ENCODE measurements around the gene CCL25. TPM values are rescaled to one million over a fixed set of nuclear protein-coding genes. Genes with fewer than 3 reads are reported as not detected.
"Not testable (repeated sequence)": the region's sequence is repeated elsewhere in the genome, so short reads cannot be mapped to it uniquely, and the experiment has no call there.

The CCL25 gene
- total and polyA plus RNA-seq, 11 donors: not detected

- 34 to 43% (median 38%) methylated on average over 8 to 12 of the region's 12 CpGs for WGBS, 4 donors
- peaks cover 0 to 2% (median 0%) of the 10 kb centered on the region in 12 donors for H3K4me1 ChIP-seq
- peak in 3 of 5 donors; percentile 20 to 32 (median 25) for DNase-seq
- peak in 2 of 4 donors; percentile 28 to 37 for ATAC-seq
- H3K27ac ChIP-seq: no peak overlapping the region
- TF ChIP-seq, protein P1, sequence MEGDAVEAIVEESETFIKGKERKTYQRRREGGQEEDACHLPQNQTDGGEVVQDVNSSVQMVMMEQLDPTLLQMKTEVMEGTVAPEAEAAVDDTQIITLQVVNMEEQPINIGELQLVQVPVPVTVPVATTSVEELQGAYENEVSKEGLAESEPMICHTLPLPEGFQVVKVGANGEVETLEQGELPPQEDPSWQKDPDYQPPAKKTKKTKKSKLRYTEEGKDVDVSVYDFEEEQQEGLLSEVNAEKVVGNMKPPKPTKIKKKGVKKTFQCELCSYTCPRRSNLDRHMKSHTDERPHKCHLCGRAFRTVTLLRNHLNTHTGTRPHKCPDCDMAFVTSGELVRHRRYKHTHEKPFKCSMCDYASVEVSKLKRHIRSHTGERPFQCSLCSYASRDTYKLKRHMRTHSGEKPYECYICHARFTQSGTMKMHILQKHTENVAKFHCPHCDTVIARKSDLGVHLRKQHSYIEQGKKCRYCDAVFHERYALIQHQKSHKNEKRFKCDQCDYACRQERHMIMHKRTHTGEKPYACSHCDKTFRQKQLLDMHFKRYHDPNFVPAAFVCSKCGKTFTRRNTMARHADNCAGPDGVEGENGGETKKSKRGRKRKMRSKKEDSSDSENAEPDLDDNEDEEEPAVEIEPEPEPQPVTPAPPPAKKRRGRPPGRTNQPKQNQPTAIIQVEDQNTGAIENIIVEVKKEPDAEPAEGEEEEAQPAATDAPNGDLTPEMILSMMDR (IDR thresholded peaks at IDR 0.05): no peak
- TF ChIP-seq POLR2A (IDR thresholded peaks at IDR 0.05): no peak
- H3K4me3 ChIP-seq: no peak overlapping the region
- intact Hi-C loops (cut with DNase I): no loop called here
- no peaks in the 10 kb centered on the region for H3K9me3 ChIP-seq
- no peaks in the 10 kb centered on the region for H3K36me3 ChIP-seq
- H3K27me3 ChIP-seq: no peaks in the 10 kb centered on the region
Observed at GRCh38 chr19:8028951-8029491, 23.5 kb upstream of the CCL25 start.

GRCh38 chr19:8030960-8031359, 21.6 kb upstream of the CCL25 start:
- H3K4me1 ChIP-seq: peaks cover 0 to 2% (median 0%) of the 10 kb centered on the region in 12 donors
- TF ChIP-seq POLR2A (IDR thresholded peaks at IDR 0.05): no peak
- TF ChIP-seq, protein P1 (IDR thresholded peaks at IDR 0.05): no peak
- ATAC-seq: no peak
- 75 to 88% (median 85%) methylated on average over 8 of the region's 8 CpGs for WGBS, 4 donors
- no peak for DNase-seq
- no peaks in the 10 kb centered on the region for H3K36me3 ChIP-seq
- intact Hi-C loops (cut with DNase I): no loop called here
- H3K4me3 ChIP-seq: no peak overlapping the region
- no peak overlapping the region for H3K27ac ChIP-seq
- no peaks in the 10 kb centered on the region for H3K9me3 ChIP-seq
- H3K27me3 ChIP-seq: peaks cover 0 to 9% (median 0%) of the 10 kb centered on the region in 9 donors

- H3K9me3 ChIP-seq; intact Hi-C loops (cut with DNase I); H3K4me3 ChIP-seq; H3K36me3 ChIP-seq; DNase-seq; ATAC-seq; H3K4me1 ChIP-seq; H3K27ac ChIP-seq: not testable (repeated sequence)
- peaks cover 0 to 13% (median 0%) of the 10 kb centered on the region in 9 donors for H3K27me3 ChIP-seq
- 57 to 68% (median 64%) methylated on average over 22 of the region's 22 CpGs for WGBS, 4 donors
Observed at GRCh38 chr19:8033287-8034177, 19.0 kb upstream of the CCL25 start.

- DNase-seq (no peak), ATAC-seq (no peak)
- H3K9me3 ChIP-seq: no peaks in the 10 kb centered on the region
- H3K4me3 ChIP-seq: no peak overlapping the region
- intact Hi-C loops (cut with DNase I): no loop called here
- no peak overlapping the region for H3K27ac ChIP-seq
- H3K27me3 ChIP-seq: peaks cover 0 to 19% (median 0%) of the 10 kb centered on the region in 9 donors
- TF ChIP-seq, protein P1 (IDR thresholded peaks at IDR 0.05): no peak
- no peak for TF ChIP-seq POLR2A (IDR thresholded peaks at IDR 0.05)
- H3K4me1 ChIP-seq: peaks cover 0 to under 1% (median 0%) of the 10 kb centered on the region in 12 donors
- WGBS, 4 donors: 77 to 93% (median 90%) methylated on average over 6 of the region's 6 CpGs
- no peaks in the 10 kb centered on the region for H3K36me3 ChIP-seq
Observed at GRCh38 chr19:8034178-8034525, 18.4 kb upstream of the CCL25 start.
